ENCODE results near the gene IQGAP1.
"Not testable (repeated sequence)": the region's sequence is repeated elsewhere in the genome, so short reads cannot be mapped to it uniquely, and the experiment has no call there.

The IQGAP1 gene, protein sequence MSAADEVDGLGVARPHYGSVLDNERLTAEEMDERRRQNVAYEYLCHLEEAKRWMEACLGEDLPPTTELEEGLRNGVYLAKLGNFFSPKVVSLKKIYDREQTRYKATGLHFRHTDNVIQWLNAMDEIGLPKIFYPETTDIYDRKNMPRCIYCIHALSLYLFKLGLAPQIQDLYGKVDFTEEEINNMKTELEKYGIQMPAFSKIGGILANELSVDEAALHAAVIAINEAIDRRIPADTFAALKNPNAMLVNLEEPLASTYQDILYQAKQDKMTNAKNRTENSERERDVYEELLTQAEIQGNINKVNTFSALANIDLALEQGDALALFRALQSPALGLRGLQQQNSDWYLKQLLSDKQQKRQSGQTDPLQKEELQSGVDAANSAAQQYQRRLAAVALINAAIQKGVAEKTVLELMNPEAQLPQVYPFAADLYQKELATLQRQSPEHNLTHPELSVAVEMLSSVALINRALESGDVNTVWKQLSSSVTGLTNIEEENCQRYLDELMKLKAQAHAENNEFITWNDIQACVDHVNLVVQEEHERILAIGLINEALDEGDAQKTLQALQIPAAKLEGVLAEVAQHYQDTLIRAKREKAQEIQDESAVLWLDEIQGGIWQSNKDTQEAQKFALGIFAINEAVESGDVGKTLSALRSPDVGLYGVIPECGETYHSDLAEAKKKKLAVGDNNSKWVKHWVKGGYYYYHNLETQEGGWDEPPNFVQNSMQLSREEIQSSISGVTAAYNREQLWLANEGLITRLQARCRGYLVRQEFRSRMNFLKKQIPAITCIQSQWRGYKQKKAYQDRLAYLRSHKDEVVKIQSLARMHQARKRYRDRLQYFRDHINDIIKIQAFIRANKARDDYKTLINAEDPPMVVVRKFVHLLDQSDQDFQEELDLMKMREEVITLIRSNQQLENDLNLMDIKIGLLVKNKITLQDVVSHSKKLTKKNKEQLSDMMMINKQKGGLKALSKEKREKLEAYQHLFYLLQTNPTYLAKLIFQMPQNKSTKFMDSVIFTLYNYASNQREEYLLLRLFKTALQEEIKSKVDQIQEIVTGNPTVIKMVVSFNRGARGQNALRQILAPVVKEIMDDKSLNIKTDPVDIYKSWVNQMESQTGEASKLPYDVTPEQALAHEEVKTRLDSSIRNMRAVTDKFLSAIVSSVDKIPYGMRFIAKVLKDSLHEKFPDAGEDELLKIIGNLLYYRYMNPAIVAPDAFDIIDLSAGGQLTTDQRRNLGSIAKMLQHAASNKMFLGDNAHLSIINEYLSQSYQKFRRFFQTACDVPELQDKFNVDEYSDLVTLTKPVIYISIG (N-terminal part only)

DNA sequence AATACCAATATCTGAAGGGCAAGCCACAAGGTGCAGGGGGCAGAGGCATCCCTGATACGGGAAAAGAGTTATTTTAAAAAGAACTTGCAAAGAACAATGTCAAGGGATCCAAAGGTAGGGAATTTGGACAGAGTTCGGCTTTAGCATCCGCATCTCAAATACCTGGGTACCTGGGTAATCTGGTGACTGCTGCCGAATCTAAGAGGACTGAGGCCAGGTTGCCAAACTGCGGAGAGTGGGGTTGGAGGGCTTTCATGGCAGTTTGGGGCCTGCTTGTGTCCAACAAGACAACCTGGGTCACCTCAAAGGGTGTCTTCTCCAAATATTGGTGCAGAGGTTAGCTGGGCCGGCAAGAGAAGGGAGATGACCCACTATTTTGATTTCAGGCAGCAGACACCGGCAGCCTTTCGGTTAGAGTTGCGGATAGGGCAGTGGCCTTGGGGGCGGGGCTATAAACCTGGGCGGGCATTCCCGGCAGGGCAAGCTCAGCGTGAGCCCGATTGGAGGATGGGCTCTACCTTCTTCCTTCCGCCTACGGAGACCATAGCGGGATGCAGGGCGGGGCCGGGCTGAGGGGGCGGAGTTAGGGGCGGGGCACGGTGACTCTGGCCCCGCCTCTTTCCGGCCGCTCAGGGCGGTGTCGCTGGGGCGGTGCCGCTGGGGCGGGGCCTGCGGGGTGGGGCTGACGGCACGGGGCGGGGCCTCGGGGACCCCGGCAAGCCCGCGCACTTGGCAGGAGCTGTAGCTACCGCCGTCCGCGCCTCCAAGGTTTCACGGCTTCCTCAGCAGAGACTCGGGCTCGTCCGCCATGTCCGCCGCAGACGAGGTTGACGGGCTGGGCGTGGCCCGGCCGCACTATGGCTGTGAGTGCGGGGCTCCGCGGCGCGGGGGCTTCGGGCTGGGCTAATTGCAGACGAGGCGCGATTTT is at the start of gene IQGAP1:
TSS of gene IQGAP1 (plus strand) at position 709 of the 928 bp plus-strand sequence. CDS start at position 809, 100 bp downstream.
- peak; percentile 83 for DNase-seq

DNA sequence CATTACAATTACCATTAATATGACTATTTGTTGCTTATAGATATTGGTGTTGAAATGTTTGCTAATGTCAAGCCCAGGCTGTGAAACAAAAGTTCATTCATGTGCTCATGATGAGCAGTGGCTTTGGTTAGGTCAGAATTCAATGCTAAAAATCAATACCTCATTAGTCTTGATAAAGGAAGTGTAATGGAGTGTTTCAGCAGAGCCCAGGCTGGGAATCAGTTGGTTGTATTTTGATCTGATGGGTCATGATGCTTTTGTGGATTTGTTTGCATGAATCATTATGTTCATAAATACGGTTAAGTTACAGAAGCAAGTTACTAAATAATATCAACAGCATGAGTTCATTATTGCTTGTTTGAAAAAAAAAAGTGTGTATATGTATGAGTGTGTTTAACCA is 49.5 kb upstream of the IQGAP1 start:
- no peak for DNase-seq

DNA sequence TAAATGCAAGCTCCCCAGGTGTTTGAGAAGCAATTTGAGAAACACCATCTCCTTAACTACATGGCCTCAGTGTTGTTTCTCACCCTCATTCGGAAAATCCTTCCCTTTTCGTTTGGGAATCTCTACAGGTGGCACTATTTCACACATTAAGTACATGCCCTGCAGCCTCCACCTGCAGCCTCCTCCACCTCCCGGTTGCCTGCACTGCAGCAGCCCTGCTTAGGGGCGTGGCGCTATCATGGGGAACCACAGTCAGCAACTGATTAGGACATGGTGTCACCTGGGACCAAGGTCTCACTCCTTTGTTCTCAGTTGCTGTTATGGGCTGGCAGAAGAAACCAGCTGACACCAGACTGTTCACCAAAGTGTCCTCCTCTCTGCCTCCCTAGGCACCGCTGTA is 47.7 kb upstream of the IQGAP1 start:
- DNase-seq, result no peak

DNA sequence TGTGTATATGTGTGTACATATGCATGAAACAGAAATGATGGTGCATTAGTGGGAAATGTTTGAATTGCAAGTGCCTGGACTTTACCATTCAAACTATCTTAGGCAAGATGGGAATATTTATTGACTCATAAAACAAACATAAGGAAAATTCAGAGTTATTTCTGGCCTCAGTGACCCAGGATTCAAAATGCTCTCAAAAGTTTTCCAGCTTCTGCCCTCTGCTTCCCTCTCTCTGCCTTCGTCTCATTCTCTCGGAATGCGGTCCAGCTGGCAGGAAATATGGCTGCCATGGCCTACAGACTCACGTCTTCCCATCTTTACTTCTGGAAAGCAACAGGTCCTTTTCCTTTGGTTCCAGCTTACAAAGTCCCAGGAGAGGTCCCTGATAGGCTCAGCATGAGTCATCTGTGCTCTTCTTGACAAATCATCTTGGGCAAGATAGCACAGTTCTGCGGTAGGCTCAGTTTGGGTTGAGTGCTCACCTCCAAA is 44.7 kb upstream of the IQGAP1 start:
- DNase-seq, result no peak

DNA sequence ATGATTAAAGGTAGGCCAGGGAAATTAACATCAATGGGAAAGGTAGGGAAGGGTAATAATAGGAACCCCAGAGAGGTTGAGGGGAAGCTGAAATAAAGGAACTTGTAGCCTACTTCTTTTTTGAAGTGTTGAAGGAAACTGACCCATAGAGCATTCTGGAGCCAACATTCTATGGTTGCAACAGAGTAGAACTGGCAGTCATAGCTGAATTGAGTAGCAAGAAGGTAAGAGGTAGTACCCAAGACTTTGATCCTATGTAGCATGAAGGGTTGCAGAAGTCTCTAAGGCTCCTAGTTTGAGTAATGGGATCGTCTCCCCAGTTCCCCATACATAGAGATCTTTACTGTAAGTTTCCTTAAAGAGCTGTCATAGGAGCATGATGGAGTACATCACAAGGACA is 43.4 kb upstream of the IQGAP1 start:
- no peak for DNase-seq

DNA sequence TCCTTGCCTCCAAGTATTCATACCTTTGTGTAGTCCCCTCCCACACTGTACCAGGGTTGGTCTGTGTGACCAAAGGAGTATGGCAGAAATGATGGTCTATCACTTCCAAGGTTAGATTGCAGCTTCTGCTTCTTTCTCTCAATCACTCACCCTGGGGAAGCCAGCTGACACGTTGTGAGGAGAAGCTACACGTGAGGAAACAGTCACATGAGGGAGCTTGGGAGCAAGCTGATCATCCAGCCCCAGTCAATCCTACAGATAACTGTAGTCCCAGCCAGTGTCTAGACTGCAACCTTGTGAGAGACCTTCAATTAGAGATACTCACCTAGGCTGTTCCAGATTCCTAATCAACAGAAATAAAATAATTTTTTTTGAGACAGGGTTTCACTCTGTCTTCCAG is 42.2 kb upstream of the IQGAP1 start:
- no peak for DNase-seq

DNA sequence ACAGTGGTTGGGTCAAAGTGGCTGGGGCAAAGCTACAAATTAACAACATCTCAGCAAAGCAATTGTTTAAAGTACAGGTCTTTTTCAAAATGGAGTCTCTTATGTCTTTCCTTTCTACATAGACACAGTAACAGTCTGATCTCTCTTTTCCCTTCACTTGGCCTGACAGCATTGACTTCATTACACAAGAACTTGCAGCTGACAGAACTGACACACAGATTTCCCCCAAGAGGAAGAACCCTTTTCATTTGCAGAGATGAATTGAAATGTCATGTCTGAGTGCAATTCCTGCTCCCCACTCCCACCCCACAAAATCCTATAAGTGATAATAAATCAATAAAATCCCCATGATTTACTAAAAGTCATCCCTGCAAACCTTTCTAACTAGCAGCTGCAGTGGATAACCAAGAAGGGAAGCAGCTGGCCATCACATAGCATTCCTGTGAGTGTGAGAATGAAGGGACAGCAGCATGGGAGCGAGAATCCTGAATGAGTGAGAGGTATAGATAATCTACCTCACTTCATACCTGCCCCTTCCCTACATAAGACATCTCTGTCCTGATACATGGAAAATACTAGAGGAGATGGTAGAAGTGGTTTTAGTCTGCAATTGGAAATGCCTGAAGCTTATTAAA is 40.5 kb upstream of the IQGAP1 start:
- DNase-seq, result not testable (repeated sequence)

DNA sequence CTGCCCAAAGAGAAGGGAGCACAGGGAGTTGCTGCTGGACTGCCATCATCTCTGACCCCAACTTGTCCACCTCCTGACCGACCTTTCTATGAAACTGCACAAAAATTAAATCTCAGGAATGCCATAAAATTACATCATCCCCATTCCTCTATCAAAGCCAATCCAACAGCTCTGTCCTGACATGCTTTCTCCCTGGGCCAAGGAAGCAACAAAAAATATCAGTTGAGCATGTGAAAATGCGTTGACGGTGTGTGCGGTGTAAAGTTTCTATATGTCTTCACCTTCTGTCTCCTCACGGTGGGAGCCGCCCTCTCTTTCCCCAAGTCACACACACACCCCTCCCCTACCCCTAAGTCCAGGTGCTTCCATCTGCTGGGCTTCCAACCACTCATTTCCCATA is 39.6 kb upstream of the IQGAP1 start:
- DNase-seq, result no peak

DNA sequence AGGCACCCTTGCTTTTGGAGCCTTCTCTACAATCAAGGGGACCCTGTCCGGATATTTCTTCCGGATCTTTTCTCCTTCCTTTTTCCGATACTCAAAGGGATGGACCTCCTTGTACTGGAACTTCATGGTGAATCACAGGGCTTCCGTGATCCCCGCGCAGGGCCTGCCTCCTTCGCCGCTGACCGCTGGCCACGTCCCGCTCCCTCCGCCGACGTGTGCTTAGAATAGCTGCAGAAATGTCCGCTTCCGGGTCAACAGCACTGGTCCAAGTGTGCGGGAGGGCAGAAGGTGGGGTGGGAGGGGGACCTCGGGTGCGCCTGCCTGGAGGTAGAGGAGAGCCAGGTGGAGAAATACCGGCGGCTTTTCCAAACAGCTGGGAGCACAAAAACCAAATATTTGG is 39.0 kb upstream of the IQGAP1 start:
- DNase-seq, result no peak

DNA sequence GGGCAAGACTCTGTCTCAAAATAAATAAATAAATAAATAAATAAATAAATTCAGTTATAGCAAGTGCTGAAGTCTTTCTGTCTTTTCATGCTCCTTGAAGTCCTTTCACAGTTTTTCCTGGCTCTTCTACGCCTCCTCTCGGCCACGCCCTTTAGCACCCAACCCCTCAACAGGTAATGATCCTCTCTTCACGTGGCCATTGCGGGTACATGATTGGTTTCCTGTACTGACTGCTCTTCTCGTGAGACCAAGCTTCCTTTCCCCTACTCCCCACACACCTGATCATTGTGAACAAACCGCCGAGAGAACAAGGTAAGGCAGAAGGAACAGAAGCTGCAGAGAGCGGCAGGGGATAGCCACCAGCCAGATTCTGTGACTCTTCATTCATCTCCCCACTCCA is 38.2 kb upstream of the IQGAP1 start:
- no peak for DNase-seq

DNA sequence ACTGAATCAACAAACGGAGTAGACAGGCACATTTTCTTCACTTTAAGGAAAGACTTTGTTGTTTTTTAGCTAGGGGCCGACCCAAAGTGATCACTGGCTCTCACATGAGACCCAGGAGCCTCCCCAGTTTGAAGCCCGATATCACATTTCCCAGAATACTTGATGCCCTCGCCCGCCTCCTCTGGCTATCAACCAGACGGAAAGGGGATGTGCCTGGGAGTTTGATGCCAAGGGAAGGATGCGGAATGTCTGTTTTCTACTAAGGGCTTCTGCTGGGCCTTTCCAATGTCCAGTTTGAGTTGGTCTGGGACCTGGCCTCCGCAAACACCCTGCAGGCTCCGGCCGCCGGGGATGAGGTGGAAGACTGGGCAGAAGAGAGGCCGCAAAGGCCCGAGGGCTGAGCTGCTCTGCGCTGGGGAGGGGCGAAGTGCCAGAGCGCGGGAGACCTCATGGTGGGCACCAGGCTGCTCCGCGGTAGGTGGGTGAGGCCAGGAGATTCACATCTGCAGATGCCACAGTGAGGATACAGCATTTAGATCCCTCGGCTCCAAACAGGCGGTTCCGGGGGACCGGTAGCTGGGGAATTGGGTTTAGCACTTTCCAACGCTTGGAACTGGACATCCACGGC is 36.4 kb upstream of the IQGAP1 start:
- no peak for DNase-seq

DNA sequence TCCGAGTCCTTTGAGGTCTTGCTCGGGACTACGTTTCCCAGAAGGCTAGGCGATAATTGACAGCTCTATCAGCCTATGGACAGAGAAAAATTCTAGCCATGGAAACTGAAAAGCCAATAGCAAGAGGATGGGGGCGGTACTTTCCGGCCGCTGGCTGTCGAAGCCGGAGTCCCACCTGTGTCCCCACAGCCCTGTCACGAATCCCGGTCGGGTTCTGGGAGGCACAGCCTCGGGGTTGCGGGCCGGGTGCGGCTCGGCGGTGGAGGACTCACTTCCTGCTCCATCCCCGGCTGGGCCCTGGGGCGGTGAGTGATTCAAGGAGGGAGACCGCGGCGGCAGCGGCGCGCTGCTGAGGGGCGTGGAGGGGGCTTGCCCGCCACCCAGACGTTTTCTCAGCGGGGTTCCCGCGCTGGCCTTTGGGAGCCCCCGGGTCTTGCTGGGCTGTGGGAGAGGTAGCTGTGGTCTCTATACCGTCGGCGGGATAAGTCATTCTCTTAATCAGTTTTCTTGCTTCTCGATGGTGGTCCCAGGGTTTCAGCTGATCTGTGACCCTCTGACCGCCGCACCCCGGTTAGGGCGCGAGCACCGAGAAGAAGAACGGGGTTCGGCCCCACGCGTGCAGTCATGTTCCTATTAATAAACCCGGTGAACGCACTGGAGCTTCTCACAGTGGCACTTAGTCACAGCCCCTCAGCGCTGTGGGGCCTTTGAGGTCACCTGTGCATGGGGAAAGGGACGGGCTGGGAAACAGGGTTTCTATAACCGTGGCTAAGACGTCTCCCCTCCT is 35.7 kb upstream of the IQGAP1 start, which contains the start of gene ZNF774:
TSS of gene ZNF774 (plus strand) at position 178 of the 787 bp plus-strand sequence. CDS start 2,377 bp downstream, outside the sequence.
- DNase-seq, result peak; percentile 80

DNA sequence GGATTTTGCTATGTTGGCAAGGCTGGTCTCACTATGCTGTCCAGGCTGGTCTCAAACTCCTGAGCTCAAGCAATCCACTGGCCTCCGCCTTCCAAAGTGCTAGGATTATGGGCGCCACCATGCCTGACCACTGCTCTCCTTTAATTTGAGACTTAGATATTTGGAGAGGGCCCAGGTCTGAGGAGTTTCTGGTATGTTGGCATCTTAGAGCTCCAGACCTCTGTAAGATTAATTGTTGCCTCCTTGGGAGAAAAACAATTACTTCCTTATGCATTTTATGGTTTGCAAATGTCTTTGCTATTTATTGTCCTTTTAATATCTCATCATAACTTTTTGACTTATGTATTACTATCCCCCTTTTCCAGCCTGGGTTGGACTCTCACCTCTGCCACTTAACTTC is 33.1 kb upstream of the IQGAP1 start:
- DNase-seq, result no peak

DNA sequence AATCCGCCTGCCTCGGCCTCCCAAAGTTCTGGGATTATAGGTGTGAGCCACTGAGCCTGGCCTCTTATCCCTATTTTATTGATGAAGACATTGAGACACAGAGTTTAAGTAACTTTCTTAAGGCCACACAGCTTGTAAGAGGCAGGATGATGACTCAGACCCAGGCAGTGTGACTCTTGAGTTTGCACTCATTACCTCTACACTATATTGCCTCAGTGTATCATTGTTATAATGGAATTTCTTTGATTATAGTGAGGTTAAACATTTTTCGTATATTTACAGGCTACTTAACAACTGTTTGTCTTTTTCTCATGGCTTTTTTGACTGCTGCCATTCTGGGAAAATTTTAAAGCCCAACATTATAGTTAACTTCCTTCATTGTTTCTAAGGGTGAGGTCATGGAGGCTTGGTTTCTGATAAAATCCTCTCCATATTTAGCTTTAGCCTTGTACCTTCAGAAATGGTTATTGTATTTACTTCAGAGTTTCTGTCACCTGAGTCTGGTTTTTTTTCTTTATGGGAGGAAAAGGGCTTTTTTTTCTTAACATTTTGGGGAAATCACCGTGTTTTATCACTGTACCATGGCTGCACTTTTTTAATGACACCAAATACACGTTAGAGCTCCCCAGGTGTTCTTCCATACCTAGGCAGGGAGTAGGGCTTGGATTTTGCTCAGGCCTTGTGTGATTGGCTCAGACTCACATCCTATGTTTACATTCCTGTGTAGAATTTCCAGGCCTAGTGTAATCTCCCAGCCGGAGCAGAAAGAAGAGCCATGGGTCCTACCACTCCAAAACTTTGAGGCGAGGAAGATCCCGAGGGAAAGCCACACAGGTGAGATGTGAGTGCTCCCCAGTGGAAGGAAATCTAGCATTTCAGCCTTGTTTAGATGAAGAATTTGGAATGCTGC is 29.7 kb upstream of the IQGAP1 start:
- no peak for DNase-seq

DNA sequence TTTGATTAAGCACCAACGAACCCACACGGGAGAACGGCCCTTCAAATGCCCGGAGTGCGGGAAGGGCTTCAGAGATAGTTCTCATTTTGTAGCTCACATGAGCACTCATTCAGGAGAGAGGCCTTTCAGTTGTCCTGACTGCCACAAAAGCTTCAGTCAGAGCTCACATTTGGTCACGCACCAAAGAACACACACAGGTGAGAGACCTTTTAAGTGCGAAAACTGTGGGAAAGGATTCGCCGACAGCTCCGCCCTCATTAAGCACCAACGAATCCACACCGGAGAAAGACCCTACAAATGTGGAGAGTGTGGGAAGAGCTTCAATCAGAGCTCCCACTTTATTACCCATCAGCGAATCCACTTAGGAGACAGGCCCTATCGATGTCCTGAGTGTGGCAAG is 27.3 kb upstream of the IQGAP1 start:
- no peak for DNase-seq

DNA sequence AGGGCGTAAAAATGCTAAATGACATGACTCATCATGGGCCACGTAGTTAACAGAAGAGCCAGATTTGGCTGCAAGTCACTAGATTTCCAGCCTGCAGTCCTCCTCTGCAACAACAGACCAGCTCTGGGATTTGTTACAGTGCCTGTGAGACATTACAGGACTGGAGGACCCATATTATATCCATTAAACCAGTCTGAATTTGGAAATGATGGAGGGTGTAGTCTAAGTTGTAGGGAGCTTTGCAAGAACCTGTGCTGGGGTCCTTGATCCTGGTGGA is 25.2 kb upstream of the IQGAP1 start:
- no peak for DNase-seq

DNA sequence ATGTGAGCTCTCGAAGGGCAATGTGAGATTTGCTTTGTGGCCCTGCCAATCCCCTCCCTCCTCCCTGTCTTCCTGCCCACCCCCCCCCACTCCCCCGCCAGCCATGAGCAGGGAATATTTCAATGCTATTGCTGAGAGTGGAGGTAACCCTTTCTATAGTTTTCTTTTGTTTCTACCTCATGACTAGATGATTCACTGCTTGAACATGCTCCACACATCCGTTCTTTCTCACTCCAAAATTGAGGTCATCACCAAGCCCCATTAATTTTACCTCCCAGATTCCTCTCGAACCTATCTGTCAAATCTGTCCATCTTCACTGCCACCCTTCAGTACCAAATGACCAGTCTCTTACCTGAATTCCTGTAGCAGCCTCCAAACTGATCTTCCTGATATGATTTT is 23.8 kb upstream of the IQGAP1 start:
- DNase-seq, result no peak

DNA sequence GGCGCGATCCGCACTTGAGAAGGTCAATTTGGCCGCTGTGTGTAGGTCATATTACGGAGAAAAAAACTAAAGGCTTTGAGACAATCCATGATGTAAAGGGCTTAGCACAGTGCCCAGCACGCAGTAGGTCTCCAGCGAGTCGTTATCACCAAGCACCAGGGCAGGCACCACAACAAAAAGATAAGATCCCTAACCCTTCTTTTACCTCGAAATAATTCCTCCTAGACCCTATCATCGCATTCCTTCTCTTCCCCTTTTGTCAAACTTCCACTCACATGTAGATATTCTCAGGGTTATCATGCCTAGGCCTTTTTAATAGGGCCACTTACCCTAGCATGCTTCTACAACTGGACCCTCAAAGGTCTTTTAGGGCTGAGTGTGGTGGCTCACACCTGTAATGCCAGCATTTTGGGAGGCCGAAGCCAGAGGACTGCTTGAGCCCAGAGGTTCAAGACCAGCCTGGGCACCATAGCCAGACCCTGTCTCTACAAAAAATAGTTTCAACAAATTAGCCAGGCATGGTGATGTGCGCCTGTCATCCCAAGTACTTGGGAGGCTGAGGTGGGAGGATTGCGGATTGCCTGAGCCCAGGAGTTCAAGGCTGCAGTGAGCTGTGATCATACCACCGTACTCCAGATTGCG is 22.5 kb upstream of the IQGAP1 start:
- no peak for DNase-seq
